Measurements from ENCODE around the gene ARIH1.

DNA sequence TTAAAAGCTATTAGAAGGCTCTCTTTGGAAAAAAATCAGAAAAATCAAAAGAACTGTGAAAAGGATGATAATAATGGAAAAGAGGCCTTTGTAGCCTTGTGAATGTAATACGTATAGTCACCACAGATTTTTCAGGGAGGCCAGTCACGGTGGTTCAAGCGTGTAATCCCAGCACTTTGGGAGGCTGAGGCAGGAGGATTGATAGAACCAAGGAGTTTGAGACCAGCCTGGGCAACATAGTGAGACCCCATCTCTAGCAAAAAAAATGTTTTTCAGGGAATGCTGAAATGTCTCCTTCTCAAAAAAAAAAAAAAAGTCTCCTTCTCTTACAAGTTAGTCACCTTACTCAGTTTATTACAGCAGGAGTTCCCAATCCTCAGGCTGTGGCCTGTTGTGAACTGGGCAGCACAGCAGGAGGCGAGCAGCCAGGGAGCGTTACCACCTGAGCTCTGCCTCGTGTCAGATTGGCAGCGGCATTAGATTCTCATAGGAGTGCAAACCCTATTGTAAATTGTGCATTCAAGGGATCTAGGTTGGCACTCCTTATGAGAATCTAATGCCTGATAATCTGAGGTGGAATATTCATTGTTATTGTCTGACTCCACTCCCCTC lies 15.9 kb downstream of the ARIH1 start:
- TF ChIP-seq POLR2A (IDR thresholded peaks at IDR 0.05) (no peak), CTCF (IDR thresholded peaks at IDR 0.05) (no peak)

All from thyroid gland (tissue), 4 donors.